Testis (tissue), 3 donors: ENCODE measurements around the gene MIER2. TPM values are rescaled to one million over a fixed set of nuclear protein-coding genes. Genes with fewer than 3 reads are reported as not detected.

Source experiments
- DNase-seq: peaks from one replicate; pipeline ENCODE4 v3.0.0-alpha.2; 2019
- H3K27ac ChIP-seq, 2 donors: fragments of 200-600 bp; sonication (generic); one replicate each; pipeline ENCODE4 v1.5.1; 2019
- H3K27me3 ChIP-seq: fragments of 200-600 bp; sonication (generic); one replicate; pipeline ENCODE4 v1.5.1; 2019
- H3K36me3 ChIP-seq: fragments of 200-600 bp; sonication (generic); one replicate; pipeline ENCODE4 v1.5.1; 2017; ENCODE audit warnings: low read depth; ENCODE audit errors: missing control alignments
- H3K4me1 ChIP-seq: fragments of 200-600 bp; sonication (generic); one replicate; pipeline ENCODE4 v1.5.1; 2019
- H3K4me3 ChIP-seq, 2 donors: fragments of 200-600 bp; sonication (generic); one replicate each; pipeline ENCODE4 v1.5.1; 2017 to 2019
- H3K9me3 ChIP-seq: fragments of 200-600 bp; sonication (generic); one replicate; pipeline ENCODE4 v1.5.1; 2017
- CTCF ChIP-seq, 3 experiments: fragments of 450-650 bp in 2 of 3; fragments of 200-600 bp in 1 of 3; sonication (generic) in 1 of 3; IDR thresholded peaks; one replicate each; pipeline ENCODE4 v1.5.1; 2016 to 2019; ENCODE audit warnings: antibody characterized with exemption in 3 of 3, mild to moderate bottlenecking in 2 of 3, moderate library complexity in 1 of 3
- POLR2A ChIP-seq: fragments of 450-650 bp; IDR thresholded peaks from one replicate; pipeline ENCODE4 v1.6.1; 2017; ENCODE audit warnings: antibody characterized with exemption, mild to moderate bottlenecking, moderate library complexity
- WGBS, 2 donors: methylation state at CpG; one replicate each; pipeline ENCODE4 v1.1.5; 2018; 5-methylcytosine and 5-hydroxymethylcytosine counted together
- intact Hi-C: fragments of 100-400 bp; cut with DNase I; formaldehyde crosslinking; loops from one replicate; pipeline ENCODE4 v1.15.1; 2023; ENCODE audit warnings: low total_unique reads
- polyA plus RNA-seq: library from polyadenylated mRNA; stranded (reverse); fragments of 350-450 nt; fragmentation: Illumina TruSeq; extraction: RNeasy Lipid Tissue Mini Kit (QIAGEN cat#74804); gene quantifications from one replicate; pipeline ENCODE4 v1.2.3, GENCODE V29; 2014; ENCODE audit warnings: low read depth, low replicate concordance; ENCODE audit not compliant: insufficient read depth
- total RNA-seq, 2 donors: library from RNA; depleted of rRNA; stranded (reverse); fragments of >200 nt; gene quantifications; one replicate each; pipeline ENCODE4 v1.2.3, GENCODE V29; 2016

The MIER2 gene
- total and polyA plus RNA-seq, 3 donors from 2014 or later: 47.6 to 64.0 (median 54.6) TPM

DNA sequence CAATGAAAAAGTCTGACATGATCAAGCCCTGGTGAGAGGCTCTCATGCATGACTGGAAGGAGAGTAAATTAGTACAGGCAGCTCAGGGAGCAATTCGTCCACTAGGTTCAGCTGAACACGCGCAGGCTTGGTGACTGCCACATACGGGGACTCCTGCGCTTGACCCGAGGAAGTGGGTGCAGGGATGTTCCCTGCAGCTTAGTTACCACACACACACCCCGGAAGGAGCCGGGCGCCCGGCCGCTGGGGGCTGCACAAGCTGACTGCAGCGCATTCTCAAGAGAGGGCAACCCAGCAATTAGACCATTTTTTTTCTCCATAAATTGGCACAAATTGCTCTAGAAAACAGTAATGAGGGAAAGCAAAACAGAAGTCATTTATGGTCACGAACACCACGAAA lies 23.0 kb upstream of the MIER2 start:
- no peaks in the 10 kb centered on the region for H3K27me3 ChIP-seq

GRCh38 chr19:366951-367350 lies 22.4 kb upstream of the MIER2 start:
- no peak for TF ChIP-seq CTCF (IDR thresholded peaks at IDR 0.05)
- TF ChIP-seq POLR2A: no peak

More for the DNA sequence above, 23.0 kb upstream of the MIER2 start:
- DNase-seq: no peak
- Histone ChIP-seq H3K4me1 (peaks cover under 1% of the 10 kb centered on the region), H3K9me3 (no peaks in the 10 kb centered on the region), H3K27ac (no peak overlapping the region), H3K4me3 (no peak overlapping the region), H3K36me3 (no peaks in the 10 kb centered on the region)
- 91 to 94% methylated on average over 12 to 14 of the region's 14 CpGs for WGBS, 2 donors
- TF ChIP-seq POLR2A: no peak
- TF ChIP-seq CTCF (IDR thresholded peaks at IDR 0.05): no peak
- intact Hi-C loops: no loop called here

GRCh38 chr19:366205-366783 lies 21.7 kb upstream of the MIER2 start:
- DNase-seq: no peak
- TF ChIP-seq CTCF (IDR thresholded peaks at IDR 0.05) (no peak), POLR2A (no peak)
- intact Hi-C loops: no loop called here
- 93 to 94% methylated on average over 17 of the region's 17 CpGs for WGBS, 2 donors
- Histone ChIP-seq H3K27ac (no peak overlapping the region), H3K4me3 (no peak overlapping the region), H3K36me3 (no peaks in the 10 kb centered on the region), H3K4me1 (no peaks in the 10 kb centered on the region), H3K27me3 (no peaks in the 10 kb centered on the region), H3K9me3 (no peaks in the 10 kb centered on the region)

More at GRCh38 chr19:366951-367350, 22.4 kb upstream of the MIER2 start:
- Histone ChIP-seq H3K4me1 (no peaks in the 10 kb centered on the region), H3K36me3 (no peaks in the 10 kb centered on the region), H3K4me3 (no peak overlapping the region), H3K9me3 (no peaks in the 10 kb centered on the region), H3K27me3 (no peaks in the 10 kb centered on the region), H3K27ac (no peak overlapping the region)
- no peak for DNase-seq
- WGBS, 2 donors: 87 to 94% methylated on average over 8 of the region's 8 CpGs
- intact Hi-C loops: no loop called here

- no peaks in the 10 kb centered on the region for H3K9me3 ChIP-seq
- H3K4me3 ChIP-seq: no peak overlapping the region
- TF ChIP-seq POLR2A: no peak
- TF ChIP-seq CTCF (IDR thresholded peaks at IDR 0.05): no peak
- no peaks in the 10 kb centered on the region for H3K27me3 ChIP-seq
- intact Hi-C loops: no loop called here
- no peak for DNase-seq
- whole genome bisulfite sequencing, 2 donors: 70 to 78% methylated on average over 17 of the region's 17 CpGs
- no peaks in the 10 kb centered on the region for H3K36me3 ChIP-seq
- H3K27ac ChIP-seq: no peak overlapping the region
- H3K4me1 ChIP-seq: no peaks in the 10 kb centered on the region
Measured at GRCh38 chr19:364496-365287, 20.1 kb upstream of the MIER2 start.
